ENCODE results near the gene SLC39A5. TPM values are rescaled to one million over a fixed set of nuclear protein-coding genes. Genes with fewer than 3 reads are reported as not detected.

The SLC39A5 gene
- total RNA-seq, 4 donors from 2014 or later: not detected

- no peak for TF ChIP-seq CTCF (IDR thresholded peaks at IDR 0.05; ENCODE audit: low read depth)
Measured at GRCh38 chr12:56274299-56274698, 44.4 kb downstream of the SLC39A5 start.

GRCh38 chr12:56278905-56279304, 49.1 kb downstream of the SLC39A5 start:
- no peak for TF ChIP-seq CTCF (IDR thresholded peaks at IDR 0.05; ENCODE audit: low read depth)

GRCh38 chr12:56280849-56281248, 51.0 kb downstream of the SLC39A5 start:
- TF ChIP-seq CTCF (IDR thresholded peaks at IDR 0.05; ENCODE audit: low read depth): no peak

DNA sequence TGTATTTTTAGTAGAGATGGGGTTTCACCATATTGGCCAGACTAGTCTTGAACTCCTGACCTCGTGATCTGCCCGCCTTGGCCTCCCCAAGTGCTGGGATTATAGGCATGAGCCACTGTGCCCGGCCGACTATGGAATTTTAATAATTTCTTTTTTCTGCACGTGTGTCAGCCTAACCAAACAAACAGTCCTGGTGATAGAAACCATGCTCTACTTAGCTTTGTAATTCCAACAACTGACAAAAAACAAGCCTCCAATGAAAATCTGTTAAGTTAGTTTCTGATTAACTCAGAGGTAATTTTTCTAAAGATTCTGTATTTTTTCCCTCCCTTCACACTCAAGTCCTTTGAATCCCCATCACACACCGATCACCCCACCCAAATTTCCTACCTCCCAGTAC, 52.2 kb downstream of the SLC39A5 start:
- TF ChIP-seq CTCF (IDR thresholded peaks at IDR 0.05; ENCODE audit: low read depth): no peak

- no peak for TF ChIP-seq CTCF (IDR thresholded peaks at IDR 0.05; ENCODE audit: low read depth)
Measured at GRCh38 chr12:56282579-56282978, 52.7 kb downstream of the SLC39A5 start.

- TF ChIP-seq CTCF (IDR thresholded peaks at IDR 0.05; ENCODE audit: low read depth): no peak
Measured at GRCh38 chr12:56286044-56286830, 56.4 kb downstream of the SLC39A5 start.

Other genes with a start within 250 kb of the SLC39A5 start
- gene SUOX, start 232.8 kb upstream of the SLC39A5 start, total RNA-seq: 10 to 100 TPM; 12.9 to 44.5 (median 30.4) TPM
- 10 to 100 TPM in 2 of 4 donors, 1 to 10 TPM in 2; 2.9 to 16.6 (median 7.8) TPM for gene IKZF4, start 209.0 kb upstream of the SLC39A5 start, total RNA-seq
- gene RPS26, start 188.1 kb upstream of the SLC39A5 start, total RNA-seq: 100 to 1,000 TPM; 346 to 891 (median 730) TPM
- gene ERBB3, start 149.9 kb upstream of the SLC39A5 start, total RNA-seq: 1 to 10 TPM in 1 of 4 donors, under 1 TPM in 3; 0.34 to 2.6 (median 0.66) TPM
- gene PA2G4, start 125.5 kb upstream of the SLC39A5 start, total RNA-seq: 10 to 100 TPM; 60.9 to 99.1 (median 87.1) TPM
- gene RPL41, start 113.4 kb upstream of the SLC39A5 start, total RNA-seq: 1,000 to 10,000 TPM; 2,735 to 3,575 (median 3,131) TPM
- gene ZC3H10, start 111.8 kb upstream of the SLC39A5 start, total RNA-seq: 1 to 10 TPM; 3.2 to 5.1 (median 3.5) TPM
- gene ESYT1, start 101.8 kb upstream of the SLC39A5 start, total RNA-seq: 100 to 1,000 TPM; 147 to 522 (median 280) TPM
- gene MYL6B, start 77.5 kb upstream of the SLC39A5 start, total RNA-seq: 10 to 100 TPM; 12.2 to 36.0 (median 24.7) TPM
- gene MYL6, start 71.7 kb upstream of the SLC39A5 start, total RNA-seq: 1,000 to 10,000 TPM; 1,882 to 4,580 (median 2,293) TPM
- 100 to 1,000 TPM in 3 of 4 donors, 10 to 100 TPM in 1; 73.6 to 125 (median 118) TPM for gene SMARCC2, start 40.6 kb upstream of the SLC39A5 start, total RNA-seq
- gene RNF41, start 8.1 kb upstream of the SLC39A5 start, total RNA-seq: 100 to 1,000 TPM in 1 of 4 donors, 10 to 100 TPM in 3; 64.3 to 101 (median 84.9) TPM
- 10 to 100 TPM; 12.6 to 25.3 (median 19.1) TPM for gene NABP2, start 5.7 kb upstream of the SLC39A5 start, total RNA-seq
- 10 to 100 TPM; 14.3 to 24.1 (median 19.9) TPM for gene ANKRD52, start 28.3 kb downstream of the SLC39A5 start, total RNA-seq
- 10 to 100 TPM in 3 of 4 donors, 1 to 10 TPM in 1; 9.3 to 18.3 (median 12.4) TPM for gene COQ10A, start 36.9 kb downstream of the SLC39A5 start, total RNA-seq
- 100 to 1,000 TPM; 107 to 278 (median 141) TPM for gene CS, start 70.3 kb downstream of the SLC39A5 start, total RNA-seq
- 10 to 100 TPM; 59.7 to 76.7 (median 64.7) TPM for gene CNPY2, start 85.9 kb downstream of the SLC39A5 start, total RNA-seq
- gene PAN2, start 103.9 kb downstream of the SLC39A5 start, total RNA-seq: 10 to 100 TPM; 29.9 to 47.3 (median 31.7) TPM
- gene IL23A, start 108.8 kb downstream of the SLC39A5 start, total RNA-seq: 1 to 10 TPM in 1 of 4 donors, not detected in 3; 1.0 TPM
- 100 to 1,000 TPM in 3 of 4 donors, 10 to 100 TPM in 1; 86.7 to 274 (median 213) TPM for gene STAT2, start 130.1 kb downstream of the SLC39A5 start, total RNA-seq
- not detected for gene APOF, start 132.8 kb downstream of the SLC39A5 start, total RNA-seq
- gene TIMELESS, start 219.4 kb downstream of the SLC39A5 start, total RNA-seq: 1 to 10 TPM; 3.1 to 8.3 (median 4.8) TPM
- gene MIP, start 224.6 kb downstream of the SLC39A5 start, total RNA-seq: not detected
- gene SPRYD4, start 238.5 kb downstream of the SLC39A5 start, total RNA-seq: 1 to 10 TPM; 1.5 to 3.2 (median 1.8) TPM

All from subcutaneous adipose tissue (tissue), 4 donors.